ENCODE measurements around the gene OR56A1.

Gene OR56A1

GRCh38 chr11:6027501-6027900, 3.1 kb downstream of the OR56A1 start:
- no peaks in the 10 kb centered on the region for H3K9me3 ChIP-seq (replicated peaks; ENCODE audit: low read length)
- H3K4me1 ChIP-seq (ENCODE audit: control insufficient read depth, insufficient read depth, low read length), result no peaks in the 10 kb centered on the region
- no peak overlapping the region for H3K4me2 ChIP-seq (ENCODE audit: low read length)
- no peak overlapping the region for H3K9ac ChIP-seq (ENCODE audit: low read depth, low read length)
- no peak overlapping the region for H3K4me3 ChIP-seq (ENCODE audit: low read length)
- no peaks in the 10 kb centered on the region for H3K36me3 ChIP-seq (ENCODE audit: insufficient read depth, low read length)
- H3K27me3 ChIP-seq (ENCODE audit: control insufficient read depth, insufficient read depth, low read length), result peaks cover 3% of the 10 kb centered on the region

GRCh38 chr11:6025056-6025455, 5.5 kb downstream of the OR56A1 start:
- H3K9me3 ChIP-seq (replicated peaks; ENCODE audit: low read length), result no peaks in the 10 kb centered on the region
- H3K27me3 ChIP-seq (ENCODE audit: control insufficient read depth, insufficient read depth, low read length), result no peaks in the 10 kb centered on the region
- H3K9ac ChIP-seq (ENCODE audit: low read depth, low read length), result no peak overlapping the region
- no peak overlapping the region for H3K4me3 ChIP-seq (ENCODE audit: low read length)
- no peak overlapping the region for H3K4me2 ChIP-seq (ENCODE audit: low read length)
- no peaks in the 10 kb centered on the region for H3K4me1 ChIP-seq (ENCODE audit: control insufficient read depth, insufficient read depth, low read length)
- no peaks in the 10 kb centered on the region for H3K36me3 ChIP-seq (ENCODE audit: insufficient read depth, low read length)

GRCh38 chr11:6022956-6023355, 7.6 kb downstream of the OR56A1 start:
- Histone ChIP-seq H3K27me3 (ENCODE audit: control insufficient read depth, insufficient read depth, low read length) (no peaks in the 10 kb centered on the region), H3K4me2 (ENCODE audit: low read length) (no peak overlapping the region), H3K9me3 (replicated peaks; ENCODE audit: low read length) (no peaks in the 10 kb centered on the region), H3K4me3 (ENCODE audit: low read length) (no peak overlapping the region), H3K9ac (ENCODE audit: low read depth, low read length) (no peak overlapping the region), H3K4me1 (ENCODE audit: control insufficient read depth, insufficient read depth, low read length) (no peaks in the 10 kb centered on the region), H3K36me3 (ENCODE audit: insufficient read depth, low read length) (no peaks in the 10 kb centered on the region)

GRCh38 chr11:6013042-6013441, 17.5 kb downstream of the OR56A1 start:
- H3K4me3 ChIP-seq (ENCODE audit: low read length), result no peak overlapping the region
- no peak overlapping the region for H3K9ac ChIP-seq (ENCODE audit: low read depth, low read length)
- H3K27me3 ChIP-seq (ENCODE audit: control insufficient read depth, insufficient read depth, low read length), result no peaks in the 10 kb centered on the region
- no peak overlapping the region for H3K4me2 ChIP-seq (ENCODE audit: low read length)
- H3K9me3 ChIP-seq (replicated peaks; ENCODE audit: low read length), result no peaks in the 10 kb centered on the region
- H3K4me1 ChIP-seq (ENCODE audit: control insufficient read depth, insufficient read depth, low read length), result no peaks in the 10 kb centered on the region
- no peaks in the 10 kb centered on the region for H3K36me3 ChIP-seq (ENCODE audit: insufficient read depth, low read length)

GRCh38 chr11:6012035-6012668, 18.4 kb downstream of the OR56A1 start:
- Histone ChIP-seq H3K4me1 (ENCODE audit: control insufficient read depth, insufficient read depth, low read length) (no peaks in the 10 kb centered on the region), H3K9me3 (replicated peaks; ENCODE audit: low read length) (no peaks in the 10 kb centered on the region), H3K27me3 (ENCODE audit: control insufficient read depth, insufficient read depth, low read length) (no peaks in the 10 kb centered on the region), H3K9ac (ENCODE audit: low read depth, low read length) (no peak overlapping the region), H3K4me3 (ENCODE audit: low read length) (no peak overlapping the region), H3K4me2 (ENCODE audit: low read length) (no peak overlapping the region), H3K36me3 (ENCODE audit: insufficient read depth, low read length) (no peaks in the 10 kb centered on the region)

- Histone ChIP-seq H3K4me3 (ENCODE audit: low read length) (no peak within 1 kb of the TSS), H3K4me1 (ENCODE audit: control insufficient read depth, insufficient read depth, low read length) (no peaks in the 10 kb centered on the region), H3K27me3 (ENCODE audit: control insufficient read depth, insufficient read depth, low read length) (no peaks in the 10 kb centered on the region), H3K4me2 (ENCODE audit: low read length) (no peak within 1 kb of the TSS), H3K36me3 (ENCODE audit: insufficient read depth, low read length) (no peaks in the 10 kb centered on the region), H3K9ac (ENCODE audit: low read depth, low read length) (no peak within 1 kb of the TSS), H3K9me3 (replicated peaks; ENCODE audit: low read length) (no peaks in the 10 kb centered on the region)
Measured at GRCh38 chr11:6006846-6007245, 23.7 kb downstream of the OR56A1 start, which contains the start of gene OR56A4. Gene OR56A4, minus strand, starts transcription at chr11:6006946. Its CDS starts 3,954 bp downstream, at chr11:6002992.

- Histone ChIP-seq H3K4me1 (ENCODE audit: control insufficient read depth, insufficient read depth, low read length) (no peaks in the 10 kb centered on the region), H3K4me3 (ENCODE audit: low read length) (no peak overlapping the region), H3K9me3 (replicated peaks; ENCODE audit: low read length) (no peaks in the 10 kb centered on the region), H3K9ac (ENCODE audit: low read depth, low read length) (no peak overlapping the region), H3K27me3 (ENCODE audit: control insufficient read depth, insufficient read depth, low read length) (no peaks in the 10 kb centered on the region), H3K4me2 (ENCODE audit: low read length) (no peak overlapping the region), H3K36me3 (ENCODE audit: insufficient read depth, low read length) (no peaks in the 10 kb centered on the region)
Measured at GRCh38 chr11:6006395-6006794, 24.2 kb downstream of the OR56A1 start.

GRCh38 chr11:6002202-6002699, 28.3 kb downstream of the OR56A1 start:
- H3K4me3 ChIP-seq (ENCODE audit: low read length), result no peak overlapping the region
- H3K4me1 ChIP-seq (ENCODE audit: control insufficient read depth, insufficient read depth, low read length), result no peaks in the 10 kb centered on the region
- no peaks in the 10 kb centered on the region for H3K27me3 ChIP-seq (ENCODE audit: control insufficient read depth, insufficient read depth, low read length)
- H3K36me3 ChIP-seq (ENCODE audit: insufficient read depth, low read length), result no peaks in the 10 kb centered on the region
- H3K4me2 ChIP-seq (ENCODE audit: low read length), result no peak overlapping the region
- no peak overlapping the region for H3K9ac ChIP-seq (ENCODE audit: low read depth, low read length)
- H3K9me3 ChIP-seq (replicated peaks; ENCODE audit: low read length), result no peaks in the 10 kb centered on the region

GRCh38 chr11:5994791-5995190, 35.8 kb downstream of the OR56A1 start:
- no peaks in the 10 kb centered on the region for H3K27me3 ChIP-seq (ENCODE audit: control insufficient read depth, insufficient read depth, low read length)
- H3K9ac ChIP-seq (ENCODE audit: low read depth, low read length), result no peak overlapping the region
- no peak overlapping the region for H3K4me3 ChIP-seq (ENCODE audit: low read length)
- H3K4me2 ChIP-seq (ENCODE audit: low read length), result no peak overlapping the region
- H3K4me1 ChIP-seq (ENCODE audit: control insufficient read depth, insufficient read depth, low read length), result no peaks in the 10 kb centered on the region
- H3K36me3 ChIP-seq (ENCODE audit: insufficient read depth, low read length), result no peaks in the 10 kb centered on the region
- H3K9me3 ChIP-seq (replicated peaks; ENCODE audit: low read length), result no peaks in the 10 kb centered on the region

GRCh38 chr11:5992604-5993251, 37.8 kb downstream of the OR56A1 start:
- Histone ChIP-seq H3K9ac (ENCODE audit: low read depth, low read length) (no peak overlapping the region), H3K4me1 (ENCODE audit: control insufficient read depth, insufficient read depth, low read length) (no peaks in the 10 kb centered on the region), H3K4me2 (ENCODE audit: low read length) (no peak overlapping the region), H3K4me3 (ENCODE audit: low read length) (no peak overlapping the region), H3K9me3 (replicated peaks; ENCODE audit: low read length) (no peaks in the 10 kb centered on the region), H3K36me3 (ENCODE audit: insufficient read depth, low read length) (no peaks in the 10 kb centered on the region), H3K27me3 (ENCODE audit: control insufficient read depth, insufficient read depth, low read length) (no peaks in the 10 kb centered on the region)

GRCh38 chr11:5992150-5992549, 38.4 kb downstream of the OR56A1 start:
- Histone ChIP-seq H3K4me3 (ENCODE audit: low read length) (no peak overlapping the region), H3K27me3 (ENCODE audit: control insufficient read depth, insufficient read depth, low read length) (no peaks in the 10 kb centered on the region), H3K4me2 (ENCODE audit: low read length) (no peak overlapping the region), H3K9me3 (replicated peaks; ENCODE audit: low read length) (no peaks in the 10 kb centered on the region), H3K4me1 (ENCODE audit: control insufficient read depth, insufficient read depth, low read length) (no peaks in the 10 kb centered on the region), H3K36me3 (ENCODE audit: insufficient read depth, low read length) (no peaks in the 10 kb centered on the region), H3K9ac (ENCODE audit: low read depth, low read length) (no peak overlapping the region)

GRCh38 chr11:5989203-5989602, 41.4 kb downstream of the OR56A1 start:
- Histone ChIP-seq H3K27me3 (ENCODE audit: control insufficient read depth, insufficient read depth, low read length) (no peaks in the 10 kb centered on the region), H3K4me1 (ENCODE audit: control insufficient read depth, insufficient read depth, low read length) (no peaks in the 10 kb centered on the region), H3K36me3 (ENCODE audit: insufficient read depth, low read length) (no peaks in the 10 kb centered on the region), H3K4me3 (ENCODE audit: low read length) (no peak overlapping the region), H3K9me3 (replicated peaks; ENCODE audit: low read length) (no peaks in the 10 kb centered on the region), H3K4me2 (ENCODE audit: low read length) (no peak overlapping the region), H3K9ac (ENCODE audit: low read depth, low read length) (no peak overlapping the region)

All from skeletal muscle satellite cell (primary cell).